ENCODE measurements around the gene FGL2.
"Not testable (repeated sequence)": the region's sequence is repeated elsewhere in the genome, so short reads cannot be mapped to it uniquely, and the experiment has no call there.

Gene FGL2

GRCh38 chr7:77223261-77223660, 23.6 kb upstream of the FGL2 start:
- Mint-ChIP-seq H3K4me3 (no peak overlapping the region), H3K27ac (peak overlapping the region; percentile 41), H3K27me3 (no peaks in the 10 kb centered on the region)

GRCh38 chr7:77222819-77223218, 23.2 kb upstream of the FGL2 start:
- peaks cover 33% of the 10 kb centered on the region for H3K4me1 Mint-ChIP-seq
- H3K27ac Mint-ChIP-seq: peak overlapping the region; percentile 41
- H3K36me3 Mint-ChIP-seq: peaks cover 14% of the 10 kb centered on the region
- H3K4me3 Mint-ChIP-seq: no peak overlapping the region
- H3K27me3 Mint-ChIP-seq: no peaks in the 10 kb centered on the region
- peaks cover 5% of the 10 kb centered on the region for H3K9me3 Mint-ChIP-seq

More at GRCh38 chr7:77223261-77223660, 23.6 kb upstream of the FGL2 start:
- peaks cover 33% of the 10 kb centered on the region for H3K4me1 Mint-ChIP-seq
- peaks cover 14% of the 10 kb centered on the region for H3K36me3 Mint-ChIP-seq
- peaks cover 5% of the 10 kb centered on the region for H3K9me3 Mint-ChIP-seq

- Mint-ChIP-seq H3K4me1 (peaks cover 33% of the 10 kb centered on the region), H3K9me3 (peaks cover 5% of the 10 kb centered on the region), H3K36me3 (peaks cover 14% of the 10 kb centered on the region), H3K4me3 (no peak overlapping the region), H3K27me3 (no peaks in the 10 kb centered on the region), H3K27ac (no peak overlapping the region)
Observed at GRCh38 chr7:77222065-77222464, 22.4 kb upstream of the FGL2 start.

GRCh38 chr7:77219701-77220331, 20.2 kb upstream of the FGL2 start:
- not testable (repeated sequence) for H3K27me3 Mint-ChIP-seq

GRCh38 chr7:77217474-77218185, 18.0 kb upstream of the FGL2 start:
- peaks cover 12% of the 10 kb centered on the region for H3K36me3 Mint-ChIP-seq
- peaks cover 5% of the 10 kb centered on the region for H3K9me3 Mint-ChIP-seq
- H3K4me1 Mint-ChIP-seq: peaks cover 21% of the 10 kb centered on the region
- H3K4me3 Mint-ChIP-seq: no peak overlapping the region
- H3K27me3 Mint-ChIP-seq: no peaks in the 10 kb centered on the region
- no peak overlapping the region for H3K27ac Mint-ChIP-seq

More at GRCh38 chr7:77219701-77220331, 20.2 kb upstream of the FGL2 start:
- Mint-ChIP-seq H3K36me3 (peaks cover 12% of the 10 kb centered on the region), H3K4me1 (peaks cover 33% of the 10 kb centered on the region)
- not testable (repeated sequence) for H3K4me3 Mint-ChIP-seq, H3K27ac Mint-ChIP-seq, H3K9me3 Mint-ChIP-seq

GRCh38 chr7:77216181-77216845, 16.7 kb upstream of the FGL2 start:
- no peak overlapping the region for H3K4me3 Mint-ChIP-seq
- H3K4me1 Mint-ChIP-seq: peaks cover 7% of the 10 kb centered on the region
- H3K36me3 Mint-ChIP-seq: peaks cover 12% of the 10 kb centered on the region
- no peak overlapping the region for H3K27ac Mint-ChIP-seq
- peaks cover 5% of the 10 kb centered on the region for H3K9me3 Mint-ChIP-seq
- no peaks in the 10 kb centered on the region for H3K27me3 Mint-ChIP-seq

GRCh38 chr7:77209479-77210139, 10.0 kb upstream of the FGL2 start:
- no peak overlapping the region for H3K4me3 Mint-ChIP-seq
- H3K4me1 Mint-ChIP-seq: no peaks in the 10 kb centered on the region
- no peaks in the 10 kb centered on the region for H3K27me3 Mint-ChIP-seq
- H3K27ac Mint-ChIP-seq: no peak overlapping the region
- H3K9me3 Mint-ChIP-seq: peaks cover 5% of the 10 kb centered on the region
- H3K36me3 Mint-ChIP-seq: peaks cover 17% of the 10 kb centered on the region

GRCh38 chr7:77208416-77208815, 8.8 kb upstream of the FGL2 start:
- Mint-ChIP-seq H3K27ac (no peak overlapping the region), H3K27me3 (no peaks in the 10 kb centered on the region), H3K4me1 (no peaks in the 10 kb centered on the region), H3K9me3 (peaks cover 5% of the 10 kb centered on the region), H3K36me3 (peaks cover 17% of the 10 kb centered on the region), H3K4me3 (no peak overlapping the region)

GRCh38 chr7:77205706-77206105, 6.1 kb upstream of the FGL2 start:
- Mint-ChIP-seq H3K27ac (no peak overlapping the region), H3K27me3 (no peaks in the 10 kb centered on the region), H3K36me3 (peaks cover 14% of the 10 kb centered on the region), H3K4me1 (peaks cover 4% of the 10 kb centered on the region), H3K4me3 (no peak overlapping the region), H3K9me3 (peaks cover 5% of the 10 kb centered on the region)

- H3K27me3 Mint-ChIP-seq: no peaks in the 10 kb centered on the region
- H3K9me3 Mint-ChIP-seq: no peaks in the 10 kb centered on the region
- H3K36me3 Mint-ChIP-seq: peaks cover 2% of the 10 kb centered on the region
- H3K27ac Mint-ChIP-seq: no peak overlapping the region
- no peak overlapping the region for H3K4me3 Mint-ChIP-seq
- H3K4me1 Mint-ChIP-seq: peaks cover 34% of the 10 kb centered on the region
Observed at GRCh38 chr7:77202481-77202976, 2.9 kb upstream of the FGL2 start.

GRCh38 chr7:77200542-77200941, 923 bp upstream of the FGL2 start:
- peaks cover 3% of the 10 kb centered on the region for H3K36me3 Mint-ChIP-seq
- H3K4me1 Mint-ChIP-seq: peaks cover 41% of the 10 kb centered on the region
- H3K9me3 Mint-ChIP-seq: no peaks in the 10 kb centered on the region
- H3K4me3 Mint-ChIP-seq: peak overlapping the region; percentile 43
- H3K27ac Mint-ChIP-seq: peak overlapping the region; percentile 71
- no peaks in the 10 kb centered on the region for H3K27me3 Mint-ChIP-seq

GRCh38 chr7:77197141-77197540, 2.5 kb downstream of the FGL2 start:
- Mint-ChIP-seq H3K9me3 (no peaks in the 10 kb centered on the region), H3K27me3 (no peaks in the 10 kb centered on the region), H3K4me3 (no peak overlapping the region), H3K4me1 (peaks cover 61% of the 10 kb centered on the region), H3K27ac (no peak overlapping the region), H3K36me3 (peaks cover 3% of the 10 kb centered on the region)

GRCh38 chr7:77188731-77189437, 10.7 kb downstream of the FGL2 start:
- Mint-ChIP-seq H3K27me3 (no peaks in the 10 kb centered on the region), H3K36me3 (no peaks in the 10 kb centered on the region), H3K4me1 (peaks cover 17% of the 10 kb centered on the region), H3K4me3 (no peak overlapping the region), H3K9me3 (no peaks in the 10 kb centered on the region), H3K27ac (no peak overlapping the region)

- peaks cover 3% of the 10 kb centered on the region for H3K36me3 Mint-ChIP-seq
- no peak overlapping the region for H3K4me3 Mint-ChIP-seq
- no peaks in the 10 kb centered on the region for H3K27me3 Mint-ChIP-seq
- H3K27ac Mint-ChIP-seq: no peak overlapping the region
- H3K4me1 Mint-ChIP-seq: no peaks in the 10 kb centered on the region
- H3K9me3 Mint-ChIP-seq: no peaks in the 10 kb centered on the region
Observed at GRCh38 chr7:77185866-77186265, 13.8 kb downstream of the FGL2 start.

GRCh38 chr7:77184990-77185389, 14.6 kb downstream of the FGL2 start:
- Mint-ChIP-seq H3K27ac (no peak overlapping the region), H3K4me1 (no peaks in the 10 kb centered on the region), H3K4me3 (no peak overlapping the region), H3K9me3 (no peaks in the 10 kb centered on the region), H3K27me3 (no peaks in the 10 kb centered on the region), H3K36me3 (peaks cover 3% of the 10 kb centered on the region)
